ENCODE results near the gene CDA.

CDA gene

DNA sequence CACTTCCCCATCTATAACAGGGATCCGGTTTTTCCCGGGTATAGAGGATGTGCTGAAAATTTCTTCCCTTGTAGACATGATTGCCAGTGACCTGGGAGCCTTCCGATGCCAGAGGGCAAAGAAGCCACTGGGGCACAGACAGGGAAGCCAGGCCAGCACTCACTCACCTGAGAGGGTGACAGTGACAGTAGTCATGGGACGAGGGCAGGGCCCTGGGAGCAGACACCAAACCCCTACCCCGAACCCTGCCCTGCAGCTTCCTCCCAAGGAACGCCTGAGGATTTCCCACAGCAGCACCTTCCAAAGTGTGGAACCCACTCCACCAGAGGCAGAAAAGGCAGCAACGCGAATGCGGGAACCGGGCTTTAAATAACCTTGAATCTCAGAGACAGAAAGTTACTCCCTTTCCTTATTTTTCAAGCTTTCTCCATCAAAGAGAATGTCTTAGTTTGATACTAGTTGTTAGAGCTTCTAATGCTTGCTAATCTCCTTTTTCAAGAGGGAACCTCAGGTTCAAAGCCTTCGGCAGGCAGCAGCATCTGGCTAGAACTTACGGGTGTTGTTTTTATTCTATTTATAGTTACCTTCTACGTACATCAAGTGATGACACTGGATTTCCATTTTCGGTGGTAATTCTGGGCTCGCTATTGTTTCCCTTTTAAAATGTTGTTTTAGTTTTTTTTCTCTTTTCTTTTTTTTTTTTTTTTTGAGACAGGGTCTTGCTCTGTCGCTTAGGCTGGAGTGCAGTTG lies 69.4 kb downstream of the CDA start:
- no peak for DNase-seq

DNA sequence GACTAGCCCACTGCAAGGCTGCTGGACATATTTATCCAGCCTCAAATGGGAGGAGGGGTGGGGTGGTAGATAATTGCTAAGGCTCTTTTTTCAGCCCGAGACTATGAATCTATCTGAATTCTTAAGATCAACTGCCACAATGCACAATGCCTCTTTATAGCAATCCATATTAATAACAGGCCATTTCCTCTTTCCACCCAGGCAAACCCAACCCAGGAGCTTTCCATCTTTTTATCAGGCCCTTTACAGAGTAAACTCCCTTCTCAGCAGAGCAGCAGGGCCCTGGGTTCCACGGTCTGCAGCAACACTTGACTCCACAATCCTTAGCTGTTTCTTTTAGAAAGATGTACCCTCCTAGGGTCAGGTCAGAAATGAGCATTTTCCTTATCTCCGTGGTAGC lies 71.5 kb downstream of the CDA start:
- DNase-seq = no peak

DNA sequence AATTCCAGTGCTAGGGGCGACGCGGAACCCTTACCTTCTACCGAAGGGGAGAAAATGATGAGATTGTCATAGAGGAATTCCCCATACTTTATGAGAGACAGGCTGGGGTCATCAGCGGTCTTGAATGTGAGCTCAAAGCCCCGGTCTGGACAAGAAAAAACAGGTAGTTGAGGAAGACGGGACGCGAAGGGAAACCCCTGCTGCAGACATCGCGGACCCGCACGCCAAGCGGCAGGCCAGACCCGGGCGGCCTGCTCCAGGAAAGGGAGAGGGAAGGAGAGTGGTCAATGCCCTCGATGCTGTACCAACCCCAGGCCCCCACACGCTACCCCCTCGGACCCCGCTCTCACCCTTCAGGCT lies 71.9 kb downstream of the CDA start:
- no peak for DNase-seq

DNA sequence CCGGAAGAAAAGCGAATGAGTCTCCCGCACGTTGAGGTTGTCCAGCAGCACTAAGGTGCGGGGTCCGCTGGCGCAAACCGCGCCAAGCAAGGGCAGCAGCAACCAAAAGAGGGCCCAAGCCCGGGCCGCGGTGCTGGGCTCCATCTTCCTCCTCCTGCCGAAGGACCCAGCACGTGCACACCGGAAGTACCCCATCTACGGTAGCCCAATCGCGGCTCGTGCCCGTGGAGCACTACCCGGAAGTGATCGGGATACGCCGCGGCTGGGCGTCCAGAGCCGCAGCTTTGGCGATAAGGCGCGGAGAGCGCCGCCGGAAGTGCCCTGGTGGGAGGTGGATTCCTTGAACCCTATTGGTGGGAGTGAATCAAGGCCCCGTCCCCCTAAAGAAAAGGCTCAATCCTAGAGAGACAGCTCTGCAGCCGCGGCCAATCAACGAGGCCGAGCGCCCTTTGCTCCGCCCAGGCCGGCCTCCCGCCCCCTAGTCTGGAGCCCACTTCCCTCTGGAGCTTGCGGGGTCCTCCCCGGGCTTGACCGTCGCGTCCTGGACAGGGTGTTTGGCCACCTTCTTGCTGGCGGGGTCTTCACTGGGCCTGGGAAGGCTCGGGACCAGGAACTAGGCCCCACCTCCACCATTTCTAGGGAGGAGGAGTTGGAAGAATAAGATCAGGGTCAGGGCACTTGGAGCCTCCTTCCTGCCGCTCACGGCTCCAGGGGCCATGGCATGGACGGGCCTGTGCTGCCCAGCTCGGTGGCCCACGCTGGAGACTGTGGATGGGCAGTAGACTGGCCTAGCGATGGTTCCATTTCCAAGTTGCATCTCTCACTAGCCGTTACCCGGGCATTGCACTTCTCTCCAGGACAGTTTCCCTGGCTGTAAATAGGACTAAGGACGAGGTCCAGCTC lies 72.6 kb downstream of the CDA start, which contains the start of gene DDOST:
DDOST (minus strand) TSS at position 163 of the 903 bp plus-strand sequence; CDS start at position 144, 19 bp downstream.
- peak; percentile 77 for DNase-seq

DNA sequence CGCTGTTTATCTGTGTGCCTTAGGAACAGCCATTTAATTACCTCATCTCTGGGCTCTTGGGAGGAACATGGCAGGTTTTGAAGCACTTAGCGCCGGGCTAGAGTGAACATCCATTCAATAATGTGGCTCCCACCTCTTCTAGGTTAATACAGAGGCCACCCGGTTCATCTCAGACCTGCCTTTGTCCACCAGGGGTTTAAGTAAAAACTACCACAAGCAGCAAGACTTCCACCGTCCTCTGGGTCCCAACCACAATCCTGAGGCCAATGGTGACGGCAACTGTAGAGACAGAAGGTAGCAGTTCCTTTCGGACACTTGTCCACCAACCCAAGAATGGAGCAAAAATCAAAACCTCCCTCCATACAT lies 73.2 kb downstream of the CDA start:
- DNase-seq = no peak

DNA sequence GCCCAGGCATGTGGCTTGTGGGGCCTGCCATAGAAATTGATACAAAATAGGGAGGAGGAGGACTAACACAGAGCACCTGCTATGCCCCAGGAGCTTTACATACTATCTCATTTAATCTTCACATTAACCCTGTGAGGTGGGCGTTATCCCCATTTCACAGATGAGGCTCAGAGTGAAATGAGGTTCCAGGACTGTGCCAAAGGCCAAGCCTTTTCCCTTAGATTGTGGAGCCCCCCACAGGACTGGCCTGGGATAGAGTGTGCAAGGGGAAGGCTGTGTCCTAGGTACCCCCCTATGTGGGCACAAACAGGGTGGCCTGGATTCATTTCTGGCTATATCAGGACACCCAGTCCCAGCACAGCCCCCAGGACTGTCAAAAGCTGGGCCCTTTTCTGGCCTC lies 74.5 kb downstream of the CDA start:
- no peak for DNase-seq

DNA sequence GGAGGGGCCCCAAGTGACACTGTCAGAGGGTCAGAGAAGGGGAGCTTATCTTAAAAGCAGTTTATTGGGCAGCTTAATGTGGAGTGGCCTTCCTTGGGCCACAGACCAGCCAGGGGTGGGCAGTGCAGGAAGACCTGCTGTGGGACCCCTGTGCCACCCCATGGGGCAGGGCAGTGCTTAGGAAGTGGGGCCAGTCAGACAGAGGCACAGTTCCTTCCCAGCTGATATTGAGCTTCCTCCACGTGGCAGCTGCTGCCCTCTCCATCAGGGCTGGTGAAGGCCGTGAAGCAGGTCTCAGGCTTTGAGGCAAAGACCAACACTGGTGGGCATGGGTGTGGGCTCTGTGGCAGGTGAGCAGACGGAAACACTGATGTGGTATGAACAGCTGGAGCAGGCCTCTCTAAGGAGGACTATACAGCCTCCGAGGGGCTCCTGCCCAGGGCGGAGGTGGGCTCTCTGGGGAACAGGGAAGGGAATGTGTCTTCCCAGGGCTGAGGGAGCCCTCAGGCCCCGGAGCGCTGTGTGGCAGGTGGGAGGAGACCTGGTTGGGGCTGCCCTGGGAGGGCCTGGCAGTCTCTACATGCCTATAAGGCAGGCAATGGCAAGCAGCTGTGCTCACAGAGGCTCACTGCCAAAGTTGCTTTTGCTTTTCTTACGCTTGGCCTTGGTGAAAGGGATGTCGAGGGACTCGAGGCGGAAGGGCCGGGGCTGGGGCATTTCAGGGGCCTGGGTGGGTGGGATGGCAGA lies 75.2 kb downstream of the CDA start:
- no peak for DNase-seq

DNA sequence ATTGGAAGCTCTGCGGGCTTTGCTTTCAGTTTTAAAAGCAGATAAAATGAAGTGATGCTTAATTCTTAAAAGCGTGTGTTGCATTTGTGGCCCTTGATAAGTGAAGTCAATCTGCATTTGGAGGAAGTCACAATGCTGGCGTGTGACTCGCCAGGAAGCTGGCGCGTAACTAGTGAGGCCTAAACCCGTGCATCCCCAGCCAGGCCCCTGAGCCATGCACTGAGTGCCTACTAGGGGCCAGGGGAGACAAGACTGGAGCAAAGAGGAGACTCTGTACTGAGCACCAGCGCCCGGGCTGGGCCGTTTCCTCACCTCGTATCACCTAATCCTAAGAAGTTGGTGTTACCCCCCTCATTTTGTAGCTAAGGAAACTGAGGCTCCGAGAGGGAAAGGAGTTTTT lies 76.8 kb downstream of the CDA start:
- DNase-seq = no peak

DNA sequence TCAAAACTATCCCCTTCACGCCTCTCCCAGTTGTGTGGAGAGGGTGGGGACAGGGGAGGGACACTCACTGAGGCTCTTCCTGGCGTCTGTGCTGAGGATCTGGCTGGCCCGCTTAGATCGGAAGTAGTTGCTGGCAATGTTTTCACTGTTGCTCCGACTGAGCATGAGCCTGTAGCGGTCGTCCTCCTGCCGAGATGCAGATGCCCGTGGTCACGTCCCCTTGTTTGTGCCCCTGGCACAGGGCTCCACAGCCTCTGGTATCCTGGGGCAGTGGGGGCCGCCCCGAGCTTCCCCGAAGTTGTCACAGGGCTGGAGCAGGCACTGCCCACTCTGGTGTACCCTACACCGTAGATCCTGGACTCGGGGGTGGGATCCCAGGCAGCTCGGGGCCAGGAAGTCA lies 77.2 kb downstream of the CDA start:
- DNase-seq = no peak

DNA sequence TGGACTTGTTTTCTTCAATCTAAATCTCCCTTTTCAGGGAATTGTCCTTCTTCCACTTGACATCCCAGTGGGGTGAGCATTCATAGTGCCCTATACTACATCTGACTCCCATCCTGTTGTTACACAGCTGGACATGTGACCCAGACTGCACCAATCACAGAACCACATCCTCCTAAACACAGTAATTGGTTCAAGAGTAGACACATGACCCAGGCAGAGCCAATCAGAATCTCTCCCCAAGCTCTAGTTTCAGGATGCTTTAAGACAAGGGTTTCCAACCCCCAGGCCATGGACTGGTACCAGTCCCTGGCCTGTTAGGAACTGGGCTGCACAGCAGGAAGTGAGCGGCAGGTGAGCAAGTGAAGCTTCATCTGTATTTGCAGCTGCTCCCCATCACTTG lies 77.9 kb downstream of the CDA start:
- DNase-seq = no peak
